Gastroesophageal sphincter (tissue), 3 donors: ENCODE data around the gene ASB1.

Source experiments
- CTCF ChIP-seq, 4 experiments: fragments of 200-600 bp in 2 of 4; fragments of 450-650 bp in 2 of 4; sonication (generic) in 1 of 4; IDR thresholded peaks; one replicate each; pipeline ENCODE4 v1.5.1; 2017 to 2019; ENCODE audit warnings: antibody characterized with exemption in 4 of 4, mild to moderate bottlenecking in 2 of 4, moderate library complexity in 2 of 4
- POLR2AphosphoS5 ChIP-seq: sonication (generic); formaldehyde crosslinking; IDR thresholded peaks from one replicate; pipeline ENCODE4 v1.6.1; 2017; ENCODE audit warnings: antibody characterized with exemption

DNA sequence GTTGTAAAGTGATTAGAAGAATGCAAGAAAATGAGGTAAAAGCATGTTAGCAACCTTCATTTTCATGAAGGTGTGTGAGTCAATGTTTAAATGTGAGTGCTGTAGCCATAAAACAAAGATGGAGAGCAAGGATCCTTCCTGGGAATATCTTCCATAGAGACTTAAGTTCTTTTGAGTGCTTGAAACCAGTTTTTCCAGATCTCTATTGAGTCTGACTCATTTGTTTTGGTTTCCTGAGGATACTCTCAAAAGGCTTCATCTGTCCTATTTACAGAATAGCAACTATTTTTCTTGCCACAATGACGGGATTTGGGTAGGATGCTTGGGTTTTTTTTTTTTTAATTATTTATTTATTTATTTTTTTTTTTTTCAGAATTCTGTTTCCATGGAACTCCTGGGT, 45.9 kb upstream of the ASB1 start:
- TF ChIP-seq POLR2AphosphoS5 (no peak), CTCF (IDR thresholded peaks at IDR 0.05) (no peak)
